ENCODE results near the gene NCAPG.

The NCAPG gene

DNA sequence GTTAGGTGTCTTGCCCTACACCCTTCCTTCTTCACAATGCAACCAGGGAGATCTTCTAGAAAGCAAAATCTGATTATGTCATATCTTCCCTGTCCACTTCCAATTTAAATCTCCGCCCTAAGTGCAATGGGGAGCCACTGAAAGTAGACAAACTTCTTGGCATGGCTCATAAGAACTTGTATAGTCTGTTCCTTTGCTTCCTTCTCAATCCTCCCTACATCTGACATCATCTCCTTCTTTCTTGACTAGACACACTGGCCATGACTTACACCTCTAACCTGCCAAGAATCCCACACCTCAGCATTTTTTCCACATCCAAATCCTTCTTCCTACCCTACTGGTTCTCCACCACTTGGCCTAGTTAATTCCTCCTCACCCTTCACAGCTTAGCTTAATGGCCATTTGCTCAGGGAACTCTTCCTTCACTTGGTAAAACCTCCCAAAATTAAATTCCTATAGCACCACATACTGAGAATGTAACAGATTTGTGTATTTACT is 55.1 kb downstream of the NCAPG start:
- no peak overlapping the region for H4K8ac ChIP-seq (ENCODE audit: low read depth, low read length)
- H3K9ac ChIP-seq (ENCODE audit: low read length), result no peak overlapping the region
- no peak overlapping the region for H2BK12ac ChIP-seq (ENCODE audit: low read length)
- peaks cover 2% of the 10 kb centered on the region in 2 experiments for H3K36me3 ChIP-seq (ENCODE audit: control insufficient read depth in 1 of 2, insufficient read depth in 2 of 2, low read length in 2 of 2)
- H2BK5ac ChIP-seq (ENCODE audit: low read depth, low read length, poor library complexity), result no peak overlapping the region
- H2BK120ac ChIP-seq (ENCODE audit: insufficient read depth, low read length, poor library complexity), result no peak overlapping the region
- no peaks in the 10 kb centered on the region for H3K79me2 ChIP-seq (ENCODE audit: control insufficient read depth, insufficient read depth, low read length, poor library complexity)
- no peak overlapping the region for H4K91ac ChIP-seq (ENCODE audit: low read depth, low read length)
- no peak overlapping the region for H2AFZ ChIP-seq (ENCODE audit: insufficient read depth, low read length, poor library complexity)
- H4K12ac ChIP-seq (ENCODE audit: low read depth, low read length), result no peak overlapping the region
- H3K4me3 ChIP-seq (ENCODE audit: low read depth, low read length), result no peak overlapping the region
- WGBS (ENCODE audit: extremely low coverage, insufficient coverage, insufficient read length), result no CpG with 5 or more reads among the region's 1 CpG
- no peak overlapping the region for H3K14ac ChIP-seq (ENCODE audit: low read length)
- H3K4ac ChIP-seq (ENCODE audit: low read depth, low read length), result no peak overlapping the region
- H3K79me1 ChIP-seq (ENCODE audit: low read length), result no peaks in the 10 kb centered on the region
- no peak overlapping the region for H3K4me2 ChIP-seq (ENCODE audit: low read length)
- H3K27ac ChIP-seq (ENCODE audit: low read depth, low read length), result no peak overlapping the region
- H2AK5ac ChIP-seq (ENCODE audit: low read length), result no peak overlapping the region
- H3K23ac ChIP-seq (ENCODE audit: low read length), result no peak overlapping the region
- H3K9me3 ChIP-seq (ENCODE audit: insufficient read depth, low read depth, low read length), result no peaks in the 10 kb centered on the region
- H3K18ac ChIP-seq (ENCODE audit: low read length), result no peak overlapping the region
- no peaks in the 10 kb centered on the region for H3K4me1 ChIP-seq (ENCODE audit: control insufficient read depth in 1 of 2, insufficient read depth in 2 of 2, low read length in 2 of 2)
- peak; percentile 1 to 39 for DNase-seq
- H3K27me3 ChIP-seq (ENCODE audit: insufficient read depth, low read length), result no peaks in the 10 kb centered on the region

- H2AK5ac ChIP-seq (ENCODE audit: low read length), result no peak overlapping the region
- no peak overlapping the region for H3K4me2 ChIP-seq (ENCODE audit: low read length)
- WGBS (ENCODE audit: extremely low coverage, insufficient coverage, insufficient read length), result no CpG with 5 or more reads among the region's 2 CpGs
- H3K18ac ChIP-seq (ENCODE audit: low read length), result no peak overlapping the region
- DNase-seq, result no peak
- no peaks in the 10 kb centered on the region for H3K9me3 ChIP-seq (ENCODE audit: insufficient read depth, low read depth, low read length)
- H3K9ac ChIP-seq (ENCODE audit: low read length), result no peak overlapping the region
- H2BK5ac ChIP-seq (ENCODE audit: low read depth, low read length, poor library complexity), result no peak overlapping the region
- H3K36me3 ChIP-seq (ENCODE audit: control insufficient read depth in 1 of 2, insufficient read depth in 2 of 2, low read length in 2 of 2), result peaks cover 2% of the 10 kb centered on the region in 2 experiments
- H3K4me1 ChIP-seq (ENCODE audit: control insufficient read depth in 1 of 2, insufficient read depth in 2 of 2, low read length in 2 of 2), result no peaks in the 10 kb centered on the region
- no peak overlapping the region for H3K4ac ChIP-seq (ENCODE audit: low read depth, low read length)
- no peaks in the 10 kb centered on the region for H3K27me3 ChIP-seq (ENCODE audit: insufficient read depth, low read length)
- H2BK12ac ChIP-seq (ENCODE audit: low read length), result no peak overlapping the region
- no peaks in the 10 kb centered on the region for H3K79me2 ChIP-seq (ENCODE audit: control insufficient read depth, insufficient read depth, low read length, poor library complexity)
- no peak overlapping the region for H4K12ac ChIP-seq (ENCODE audit: low read depth, low read length)
- no peak overlapping the region for H3K23ac ChIP-seq (ENCODE audit: low read length)
- no peak overlapping the region for H3K27ac ChIP-seq (ENCODE audit: low read depth, low read length)
- H2AFZ ChIP-seq (ENCODE audit: insufficient read depth, low read length, poor library complexity), result no peak overlapping the region
- H3K4me3 ChIP-seq (ENCODE audit: low read depth, low read length), result no peak overlapping the region
- no peaks in the 10 kb centered on the region for H3K79me1 ChIP-seq (ENCODE audit: low read length)
- H4K8ac ChIP-seq (ENCODE audit: low read depth, low read length), result no peak overlapping the region
- no peak overlapping the region for H2BK120ac ChIP-seq (ENCODE audit: insufficient read depth, low read length, poor library complexity)
- no peak overlapping the region for H3K14ac ChIP-seq (ENCODE audit: low read length)
- H4K91ac ChIP-seq (ENCODE audit: low read depth, low read length), result no peak overlapping the region
Observed at GRCh38 chr4:17866810-17867209, 56.0 kb downstream of the NCAPG start.

- Histone ChIP-seq H2BK5ac (ENCODE audit: low read depth, low read length, poor library complexity) (no peak overlapping the region), H3K23ac (ENCODE audit: low read length) (no peak overlapping the region), H2AK5ac (ENCODE audit: low read length) (no peak overlapping the region), H4K91ac (ENCODE audit: low read depth, low read length) (no peak overlapping the region), H2AFZ (ENCODE audit: insufficient read depth, low read length, poor library complexity) (no peak overlapping the region), H3K4ac (ENCODE audit: low read depth, low read length) (no peak overlapping the region), H3K4me2 (ENCODE audit: low read length) (no peak overlapping the region), H3K36me3 (ENCODE audit: control insufficient read depth in 1 of 2, insufficient read depth in 2 of 2, low read length in 2 of 2) (peaks cover 2% of the 10 kb centered on the region in 2 experiments), H3K79me2 (ENCODE audit: control insufficient read depth, insufficient read depth, low read length, poor library complexity) (no peaks in the 10 kb centered on the region), H3K9ac (ENCODE audit: low read length) (no peak overlapping the region), H3K4me3 (ENCODE audit: low read depth, low read length) (no peak overlapping the region), H4K8ac (ENCODE audit: low read depth, low read length) (no peak overlapping the region), H3K9me3 (ENCODE audit: insufficient read depth, low read depth, low read length) (no peaks in the 10 kb centered on the region), H3K4me1 (ENCODE audit: control insufficient read depth in 1 of 2, insufficient read depth in 2 of 2, low read length in 2 of 2) (no peaks in the 10 kb centered on the region), H3K18ac (ENCODE audit: low read length) (no peak overlapping the region), H2BK12ac (ENCODE audit: low read length) (no peak overlapping the region), H3K27ac (ENCODE audit: low read depth, low read length) (no peak overlapping the region), H3K27me3 (ENCODE audit: insufficient read depth, low read length) (no peaks in the 10 kb centered on the region), H3K79me1 (ENCODE audit: low read length) (no peaks in the 10 kb centered on the region), H3K14ac (ENCODE audit: low read length) (no peak overlapping the region), H2BK120ac (ENCODE audit: insufficient read depth, low read length, poor library complexity) (no peak overlapping the region), H4K12ac (ENCODE audit: low read depth, low read length) (no peak overlapping the region)
- no peak for DNase-seq
- no CpG with 5 or more reads among the region's 3 CpGs for WGBS (ENCODE audit: extremely low coverage, insufficient coverage, insufficient read length)
Observed at GRCh38 chr4:17867276-17867675, 56.5 kb downstream of the NCAPG start.

- Histone ChIP-seq H3K4me3 (ENCODE audit: low read depth, low read length) (no peak overlapping the region), H3K27ac (ENCODE audit: low read depth, low read length) (no peak overlapping the region), H4K8ac (ENCODE audit: low read depth, low read length) (no peak overlapping the region), H2BK5ac (ENCODE audit: low read depth, low read length, poor library complexity) (no peak overlapping the region), H3K36me3 (ENCODE audit: control insufficient read depth in 1 of 2, insufficient read depth in 2 of 2, low read length in 2 of 2) (no peaks in the 10 kb centered on the region), H3K4ac (ENCODE audit: low read depth, low read length) (no peak overlapping the region), H3K27me3 (ENCODE audit: insufficient read depth, low read length) (no peaks in the 10 kb centered on the region), H3K9ac (ENCODE audit: low read length) (no peak overlapping the region), H3K18ac (ENCODE audit: low read length) (no peak overlapping the region), H3K4me1 (ENCODE audit: control insufficient read depth in 1 of 2, insufficient read depth in 2 of 2, low read length in 2 of 2) (no peaks in the 10 kb centered on the region), H3K79me1 (ENCODE audit: low read length) (no peaks in the 10 kb centered on the region), H2AFZ (ENCODE audit: insufficient read depth, low read length, poor library complexity) (no peak overlapping the region), H3K9me3 (ENCODE audit: insufficient read depth, low read depth, low read length) (no peaks in the 10 kb centered on the region), H3K4me2 (ENCODE audit: low read length) (no peak overlapping the region), H3K14ac (ENCODE audit: low read length) (no peak overlapping the region), H3K79me2 (ENCODE audit: control insufficient read depth, insufficient read depth, low read length, poor library complexity) (no peaks in the 10 kb centered on the region), H2AK5ac (ENCODE audit: low read length) (no peak overlapping the region), H3K23ac (ENCODE audit: low read length) (no peak overlapping the region), H4K91ac (ENCODE audit: low read depth, low read length) (no peak overlapping the region), H2BK120ac (ENCODE audit: insufficient read depth, low read length, poor library complexity) (no peak overlapping the region), H2BK12ac (ENCODE audit: low read length) (no peak overlapping the region), H4K12ac (ENCODE audit: low read depth, low read length) (no peak overlapping the region)
- WGBS (ENCODE audit: extremely low coverage, insufficient coverage, insufficient read length), result no CpG with 5 or more reads among the region's 2 CpGs
- DNase-seq, result no peak
Observed at GRCh38 chr4:17869327-17869726, 58.5 kb downstream of the NCAPG start.
